ENCODE measurements around the gene CCDC87.
"Not testable (repeated sequence)": the region's sequence is repeated elsewhere in the genome, so short reads cannot be mapped to it uniquely, and the experiment has no call there.

The CCDC87 gene

DNA sequence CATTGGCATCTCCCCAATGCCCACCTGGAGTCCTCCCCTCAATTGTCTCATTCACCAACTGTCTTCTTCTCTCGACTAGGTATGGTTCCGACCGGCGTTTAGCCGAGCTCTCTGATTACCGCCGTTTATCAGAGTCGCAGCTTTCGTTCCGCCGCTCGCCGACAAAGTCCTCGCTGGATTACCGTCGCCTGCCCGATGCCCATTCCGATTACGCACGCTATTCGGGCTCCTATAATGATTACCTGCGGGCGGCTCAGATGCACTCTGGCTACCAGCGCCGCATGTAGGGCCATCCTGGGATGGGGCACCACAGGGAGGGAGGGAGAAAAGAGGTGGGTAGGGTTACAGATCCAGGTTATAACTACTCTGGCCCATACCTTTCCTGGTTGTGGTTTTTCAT, 33.5 kb upstream of the CCDC87 start:
- Mint-ChIP-seq H3K27ac (no peak overlapping the region), H3K4me1 (peaks cover 53% of the 10 kb centered on the region), H3K27me3 (no peaks in the 10 kb centered on the region), H3K36me3 (ENCODE audit: low read depth) (peaks cover 71% of the 10 kb centered on the region), H3K4me3 (no peak overlapping the region), H3K9me3 (no peaks in the 10 kb centered on the region)
- ATAC-seq (no peak), DNase-seq (no peak)

DNA sequence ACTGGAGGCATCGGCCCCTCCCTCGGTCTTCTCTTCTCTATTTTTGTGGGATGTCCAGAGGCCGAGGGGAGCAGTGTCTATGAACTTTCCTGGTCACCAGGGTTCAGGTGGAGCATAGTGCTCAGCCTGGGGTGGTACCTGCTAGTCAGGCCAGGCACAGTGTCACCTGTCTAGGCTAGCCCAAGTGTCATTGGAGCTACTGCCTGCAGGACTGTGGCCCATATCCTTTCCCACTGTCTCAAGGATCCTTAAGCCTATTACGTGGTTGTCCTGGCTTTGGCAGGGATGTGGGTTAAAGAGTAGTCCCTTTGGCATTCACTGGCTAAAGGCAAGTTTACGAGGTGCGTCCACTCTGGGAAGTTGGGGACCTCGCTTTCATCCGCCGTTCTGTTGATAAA, 32.9 kb upstream of the CCDC87 start:
- H3K4me1 Mint-ChIP-seq = peaks cover 58% of the 10 kb centered on the region
- H3K36me3 Mint-ChIP-seq (ENCODE audit: low read depth) = peaks cover 74% of the 10 kb centered on the region
- no peak overlapping the region for H3K4me3 Mint-ChIP-seq
- ATAC-seq = no peak
- DNase-seq = no peak
- no peaks in the 10 kb centered on the region for H3K9me3 Mint-ChIP-seq
- H3K27ac Mint-ChIP-seq = no peak overlapping the region
- H3K27me3 Mint-ChIP-seq = no peaks in the 10 kb centered on the region

DNA sequence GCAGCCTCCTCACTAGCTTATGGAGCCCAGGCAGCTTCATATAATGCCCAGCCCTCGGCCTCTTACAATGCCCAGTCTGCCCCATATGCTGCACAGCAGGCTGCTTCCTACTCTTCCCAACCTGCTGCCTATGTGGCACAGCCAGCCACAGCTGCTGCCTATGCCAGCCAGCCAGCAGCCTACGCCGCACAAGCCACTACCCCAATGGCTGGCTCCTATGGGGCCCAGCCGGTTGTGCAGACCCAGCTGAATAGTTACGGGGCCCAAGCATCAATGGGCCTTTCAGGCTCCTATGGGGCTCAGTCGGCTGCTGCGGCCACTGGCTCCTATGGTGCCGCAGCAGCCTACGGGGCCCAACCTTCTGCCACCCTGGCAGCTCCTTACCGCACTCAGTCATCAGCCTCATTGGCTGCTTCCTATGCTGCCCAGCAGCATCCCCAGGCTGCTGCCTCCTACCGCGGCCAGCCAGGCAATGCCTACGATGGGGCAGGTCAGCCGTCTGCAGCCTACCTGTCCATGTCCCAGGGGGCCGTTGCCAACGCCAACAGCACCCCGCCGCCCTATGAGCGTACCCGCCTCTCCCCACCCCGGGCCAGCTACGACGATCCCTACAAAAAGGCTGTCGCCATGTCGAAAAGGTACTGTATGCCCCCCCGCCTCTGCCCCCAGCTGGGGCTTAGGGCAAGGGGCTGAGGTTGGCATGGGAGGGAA, 32.3 kb upstream of the CCDC87 start:
- H3K9me3 Mint-ChIP-seq = no peaks in the 10 kb centered on the region
- H3K4me1 Mint-ChIP-seq = peaks cover 60% of the 10 kb centered on the region
- H3K4me3 Mint-ChIP-seq = no peak overlapping the region
- H3K27ac Mint-ChIP-seq = no peak overlapping the region
- H3K27me3 Mint-ChIP-seq = no peaks in the 10 kb centered on the region
- peaks cover 79% of the 10 kb centered on the region for H3K36me3 Mint-ChIP-seq (ENCODE audit: low read depth)
- ATAC-seq (no peak), DNase-seq (no peak)

DNA sequence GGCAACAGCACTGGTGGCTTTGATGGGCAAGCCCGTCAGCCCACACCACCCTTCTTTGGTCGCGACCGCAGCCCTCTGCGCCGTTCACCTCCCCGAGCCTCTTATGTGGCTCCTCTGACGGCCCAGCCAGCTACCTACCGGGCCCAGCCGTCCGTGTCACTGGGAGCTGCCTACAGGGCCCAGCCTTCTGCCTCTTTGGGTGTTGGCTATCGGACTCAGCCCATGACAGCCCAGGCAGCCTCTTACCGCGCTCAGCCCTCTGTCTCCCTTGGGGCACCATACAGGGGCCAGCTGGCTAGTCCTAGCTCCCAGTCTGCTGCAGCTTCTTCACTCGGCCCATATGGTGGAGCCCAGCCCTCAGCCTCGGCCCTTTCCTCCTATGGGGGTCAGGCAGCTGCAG, 31.6 kb upstream of the CCDC87 start:
- ATAC-seq (no peak), DNase-seq (no peak)
- Mint-ChIP-seq H3K4me1 (peaks cover 61% of the 10 kb centered on the region), H3K36me3 (ENCODE audit: low read depth) (peaks cover 77% of the 10 kb centered on the region), H3K27ac (no peak overlapping the region), H3K9me3 (no peaks in the 10 kb centered on the region), H3K27me3 (no peaks in the 10 kb centered on the region), H3K4me3 (no peak overlapping the region)

DNA sequence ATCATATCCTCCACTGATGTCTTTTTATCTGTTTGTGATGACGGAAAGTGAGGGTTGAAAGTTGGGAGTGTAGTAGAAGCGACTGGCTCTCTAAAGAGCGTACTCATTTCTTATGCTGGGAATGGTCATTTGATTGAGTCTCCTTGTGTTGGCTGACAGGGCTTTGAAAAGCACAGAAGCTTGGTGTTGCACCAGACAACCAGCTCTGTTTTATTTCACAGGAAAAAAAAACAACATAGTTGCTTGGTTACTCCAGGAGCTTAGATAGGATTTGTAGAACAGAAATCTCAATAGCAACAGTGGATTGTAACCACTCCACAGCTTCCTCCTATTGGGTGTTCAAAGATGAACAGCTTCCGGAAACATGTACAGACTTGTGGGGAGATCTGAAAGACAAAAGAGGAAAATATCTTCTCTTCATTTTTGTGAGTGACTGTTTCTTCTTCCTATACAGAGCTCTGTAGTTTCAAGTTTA, 26.3 kb upstream of the CCDC87 start:
- H3K27ac Mint-ChIP-seq = peak overlapping the region; percentile 98
- peaks cover 70% of the 10 kb centered on the region for H3K4me1 Mint-ChIP-seq
- ATAC-seq (peak; percentile 8), DNase-seq (no peak)
- no peaks in the 10 kb centered on the region for H3K27me3 Mint-ChIP-seq
- H3K9me3 Mint-ChIP-seq = no peaks in the 10 kb centered on the region
- H3K36me3 Mint-ChIP-seq (ENCODE audit: low read depth) = peaks cover 74% of the 10 kb centered on the region
- peak overlapping the region; percentile 89 for H3K4me3 Mint-ChIP-seq

DNA sequence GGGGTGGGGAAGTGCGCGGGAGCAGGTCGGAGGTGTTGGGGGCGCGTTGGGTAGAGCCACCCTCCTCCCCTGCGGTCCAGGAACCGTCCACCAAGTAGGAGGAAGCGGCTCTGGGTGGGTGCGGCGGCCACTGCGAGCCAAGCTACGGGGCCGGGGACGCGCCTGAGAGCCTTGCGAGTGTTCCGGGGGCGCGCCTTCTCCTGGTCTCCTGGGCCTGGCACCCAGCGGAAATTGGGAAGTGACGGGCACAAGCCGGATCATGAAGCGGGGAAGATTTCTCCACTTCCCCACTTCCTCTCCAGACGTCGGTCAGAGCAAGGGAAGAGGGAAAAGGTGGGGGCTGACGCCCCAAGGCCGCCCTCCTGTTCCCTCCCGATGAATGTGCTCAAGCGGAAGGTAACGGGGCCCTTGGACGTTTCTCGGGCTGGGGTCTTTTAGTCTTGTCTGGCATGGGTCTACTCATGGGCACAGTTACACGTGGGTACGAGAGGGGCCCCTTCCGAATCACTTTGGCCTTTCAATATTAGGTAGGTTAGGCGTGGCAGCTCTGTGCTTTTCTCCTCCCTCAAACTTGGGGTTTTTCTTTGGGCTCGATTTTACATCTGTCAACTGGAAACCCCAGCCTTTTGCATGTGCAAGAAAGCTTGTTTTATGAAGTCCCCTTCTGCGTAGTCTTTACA, 24.4 kb upstream of the CCDC87 start:
- no peaks in the 10 kb centered on the region for H3K27me3 Mint-ChIP-seq
- peaks cover 52% of the 10 kb centered on the region for H3K4me1 Mint-ChIP-seq
- H3K27ac Mint-ChIP-seq = peak overlapping the region; percentile 98
- peak overlapping the region; percentile 89 for H3K4me3 Mint-ChIP-seq
- ATAC-seq (no peak), DNase-seq (no peak)
- no peaks in the 10 kb centered on the region for H3K9me3 Mint-ChIP-seq
- H3K36me3 Mint-ChIP-seq (ENCODE audit: low read depth) = peaks cover 56% of the 10 kb centered on the region

DNA sequence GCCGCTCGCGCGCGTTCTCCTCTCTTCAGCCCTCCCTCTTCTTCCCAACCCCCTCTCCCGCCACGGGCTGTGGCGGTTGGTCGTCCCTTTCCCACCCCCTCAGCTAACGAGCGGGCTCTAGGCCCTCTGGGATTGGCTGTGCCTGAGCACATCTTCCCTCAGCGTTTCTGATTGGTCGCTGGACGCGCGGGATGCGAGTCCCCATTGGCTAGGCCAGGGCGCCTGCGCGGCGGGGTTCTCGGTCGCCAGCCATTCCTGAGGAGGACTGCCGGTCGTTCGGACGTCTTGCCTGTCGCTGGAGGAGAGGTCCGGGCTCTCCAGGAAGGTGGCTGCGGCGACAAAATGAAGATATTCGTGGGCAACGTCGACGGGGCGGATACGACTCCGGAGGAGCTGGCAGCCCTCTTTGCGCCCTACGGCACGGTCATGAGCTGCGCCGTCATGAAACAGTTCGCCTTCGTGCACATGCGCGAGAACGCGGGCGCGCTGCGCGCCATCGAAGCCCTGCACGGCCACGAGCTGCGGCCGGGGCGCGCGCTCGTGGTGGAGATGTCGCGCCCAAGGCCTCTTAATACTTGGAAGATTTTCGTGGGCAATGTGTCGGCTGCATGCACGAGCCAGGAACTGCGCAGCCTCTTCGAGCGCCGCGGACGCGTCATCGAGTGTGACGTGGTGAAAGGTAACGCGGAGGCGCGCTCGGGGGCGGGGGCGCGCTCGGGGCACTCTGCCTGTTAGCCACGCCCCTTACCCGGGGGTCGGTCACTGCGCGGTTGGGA, 23.7 kb upstream of the CCDC87 start, which contains the start of gene RBM14:
TSS of gene RBM14 (plus strand) at position 252 of the 776 bp plus-strand sequence. CDS start at position 343, 91 bp downstream.
- H3K27me3 Mint-ChIP-seq = no peaks in the 10 kb centered on the region
- peaks cover 51% of the 10 kb centered on the region for H3K36me3 Mint-ChIP-seq (ENCODE audit: low read depth)
- H3K27ac Mint-ChIP-seq = peak within 1 kb of the TSS; percentile 98
- no peaks in the 10 kb centered on the region for H3K9me3 Mint-ChIP-seq
- H3K4me3 Mint-ChIP-seq = peak within 1 kb of the TSS; percentile 89
- DNase-seq = peak; percentile 98
- ATAC-seq = peak; percentile 97
- H3K4me1 Mint-ChIP-seq = peaks cover 47% of the 10 kb centered on the region

DNA sequence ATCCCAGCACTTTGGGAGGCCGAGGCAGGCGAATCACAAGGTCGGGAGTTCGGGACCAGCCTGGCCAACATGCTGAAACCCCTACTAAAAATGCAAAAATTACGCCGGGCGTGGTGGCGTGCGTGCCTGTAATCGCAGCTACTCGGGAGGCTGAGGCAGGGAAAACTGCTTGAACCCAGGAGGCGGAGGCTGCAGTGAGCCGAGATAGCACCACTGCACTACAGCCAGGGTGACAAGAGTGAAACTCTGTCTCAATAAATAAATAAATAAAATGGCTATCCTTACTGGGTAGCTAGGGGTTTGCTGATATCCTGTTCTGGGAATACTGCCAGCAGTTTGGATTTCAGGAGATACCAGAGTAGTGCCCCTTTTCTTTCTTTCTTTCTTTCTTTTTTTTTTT, 21.2 kb upstream of the CCDC87 start:
- Mint-ChIP-seq H3K4me3 (no peak overlapping the region), H3K27ac (no peak overlapping the region), H3K4me1 (peaks cover 40% of the 10 kb centered on the region), H3K36me3 (ENCODE audit: low read depth) (peaks cover 33% of the 10 kb centered on the region), H3K27me3 (no peaks in the 10 kb centered on the region), H3K9me3 (no peaks in the 10 kb centered on the region)
- DNase-seq (no peak), ATAC-seq (no peak)

DNA sequence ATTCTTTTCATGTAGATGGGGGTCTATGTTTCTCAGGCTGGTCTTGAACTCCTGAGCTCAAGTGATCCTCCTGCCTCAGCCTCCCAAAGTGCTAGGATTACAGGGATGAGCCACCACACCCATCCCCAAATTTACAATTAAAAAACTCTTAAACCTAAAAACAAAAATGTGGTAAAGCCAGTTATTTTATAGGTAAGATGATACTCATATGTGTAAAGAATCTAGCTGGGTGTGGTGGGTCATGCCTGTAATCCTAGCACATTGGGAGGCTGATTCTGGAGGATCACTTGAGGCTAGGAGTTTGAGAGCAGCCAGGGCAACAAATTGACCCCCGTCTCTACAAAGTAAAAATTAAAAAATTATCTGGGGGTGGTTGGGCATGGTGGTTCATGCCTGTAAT, 19.6 kb upstream of the CCDC87 start:
- H3K9me3 Mint-ChIP-seq = no peaks in the 10 kb centered on the region
- DNase-seq = no peak
- H3K27me3 Mint-ChIP-seq = no peaks in the 10 kb centered on the region
- no peak overlapping the region for H3K4me3 Mint-ChIP-seq
- no peak for ATAC-seq
- H3K4me1 Mint-ChIP-seq = peaks cover 31% of the 10 kb centered on the region
- peaks cover 17% of the 10 kb centered on the region for H3K36me3 Mint-ChIP-seq (ENCODE audit: low read depth)
- H3K27ac Mint-ChIP-seq = no peak overlapping the region

DNA sequence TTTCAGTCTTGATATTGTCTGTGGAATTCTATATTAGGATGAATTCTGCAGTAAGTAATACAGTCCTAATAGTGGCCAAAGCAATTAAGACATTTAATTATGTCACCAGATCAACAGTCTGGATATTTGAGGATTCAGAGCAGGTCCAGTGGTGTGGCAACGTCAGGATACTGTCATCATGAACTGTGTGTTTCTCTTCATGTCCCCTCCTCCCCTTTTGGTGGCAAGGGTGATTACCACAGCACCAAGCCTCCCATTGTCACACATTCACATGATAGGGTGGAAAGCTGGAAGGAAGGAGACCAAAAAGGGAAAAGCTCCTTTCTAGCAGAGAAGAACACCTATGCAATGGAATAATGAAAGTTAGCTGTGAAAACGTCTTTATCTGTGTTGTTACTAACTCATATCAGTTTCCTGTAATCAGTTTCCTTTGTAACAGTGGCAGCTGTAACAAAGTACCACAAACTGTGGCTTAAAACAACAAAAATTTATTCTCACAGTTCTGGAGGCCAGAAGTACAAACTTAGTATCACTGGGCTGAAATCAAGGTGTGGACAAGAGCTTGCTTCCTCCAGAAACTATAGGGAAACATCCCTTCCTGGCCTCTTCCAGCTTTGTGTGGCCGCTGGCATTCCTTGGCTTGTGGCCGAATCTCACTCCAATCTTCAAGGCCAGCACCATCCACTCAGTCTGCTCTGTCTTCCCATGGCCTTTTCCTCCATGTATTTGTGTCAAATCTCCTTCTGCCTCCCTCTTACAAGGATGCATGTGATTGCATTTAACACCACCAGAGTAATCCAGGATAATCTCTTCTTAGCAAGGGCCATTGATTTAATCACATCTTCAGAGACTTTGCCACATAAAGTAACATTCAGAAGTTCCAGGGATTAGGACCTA, 17.1 kb upstream of the CCDC87 start:
- peaks cover 18% of the 10 kb centered on the region for H3K4me1 Mint-ChIP-seq
- H3K27me3 Mint-ChIP-seq = no peaks in the 10 kb centered on the region
- ATAC-seq = no peak
- H3K36me3 Mint-ChIP-seq (ENCODE audit: low read depth) = peaks cover 2% of the 10 kb centered on the region
- DNase-seq = no peak
- no peaks in the 10 kb centered on the region for H3K9me3 Mint-ChIP-seq
- H3K4me3 Mint-ChIP-seq = no peak overlapping the region
- H3K27ac Mint-ChIP-seq = no peak overlapping the region

DNA sequence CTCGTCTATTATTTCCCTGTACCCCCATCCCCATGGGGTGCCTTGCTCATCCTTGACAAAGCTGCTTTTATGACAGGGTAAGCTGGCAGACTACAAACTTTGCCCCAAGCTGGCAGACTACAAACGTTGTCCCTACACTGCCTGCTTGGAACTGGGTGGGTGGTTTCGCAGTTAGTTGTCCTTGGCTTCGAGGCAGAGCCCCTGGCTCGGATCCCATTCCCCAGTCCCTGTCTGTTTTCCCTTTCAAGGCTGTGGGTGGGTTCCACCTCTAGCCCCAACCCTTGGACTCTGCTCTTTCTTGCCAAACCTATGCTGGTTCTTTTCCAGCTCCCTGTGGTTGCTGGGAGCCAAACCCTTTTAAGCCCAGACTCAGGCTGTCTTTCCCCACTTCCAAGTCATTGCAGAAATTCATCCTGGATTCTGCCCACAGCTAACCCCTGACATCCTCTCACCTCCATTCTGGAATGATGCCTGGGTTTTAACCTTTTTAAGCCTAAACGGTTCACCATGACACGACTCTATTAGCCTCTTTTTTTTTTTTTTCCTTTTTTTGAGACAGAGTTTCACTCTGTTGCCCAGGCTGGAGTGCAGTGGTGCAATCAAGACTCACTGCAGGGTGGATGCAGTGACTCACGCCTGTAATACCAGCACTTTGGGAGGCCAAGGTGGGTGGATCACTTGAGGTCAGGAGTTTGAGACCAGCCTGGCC, 14.4 kb upstream of the CCDC87 start:
- no peaks in the 10 kb centered on the region for H3K27me3 Mint-ChIP-seq
- ATAC-seq (no peak), DNase-seq (no peak)
- H3K4me1 Mint-ChIP-seq = peaks cover 18% of the 10 kb centered on the region
- no peaks in the 10 kb centered on the region for H3K9me3 Mint-ChIP-seq
- peaks cover 4% of the 10 kb centered on the region for H3K36me3 Mint-ChIP-seq (ENCODE audit: low read depth)
- H3K4me3 Mint-ChIP-seq = no peak overlapping the region
- no peak overlapping the region for H3K27ac Mint-ChIP-seq

DNA sequence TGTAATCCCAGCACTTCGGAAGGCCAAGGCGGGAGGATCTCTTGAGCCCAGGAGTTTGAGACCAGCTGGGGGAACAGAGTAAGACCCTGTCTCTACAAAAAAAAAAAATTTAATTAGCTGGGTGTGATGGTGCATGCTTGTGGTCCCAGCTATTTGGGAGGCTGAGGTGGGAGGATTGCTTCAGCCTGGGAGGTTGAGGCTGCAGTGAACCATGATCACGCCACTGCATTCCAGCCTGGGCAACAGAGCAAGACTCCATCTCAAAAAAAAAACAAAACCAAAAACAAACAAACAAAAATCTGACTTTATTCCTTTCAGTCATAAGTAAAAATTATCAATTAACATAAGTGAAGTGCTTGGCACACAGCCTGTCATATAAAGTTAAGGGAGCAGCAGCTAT, 13.7 kb upstream of the CCDC87 start:
- H3K27ac Mint-ChIP-seq; H3K36me3 Mint-ChIP-seq (ENCODE audit: low read depth); DNase-seq; H3K4me3 Mint-ChIP-seq; H3K27me3 Mint-ChIP-seq; H3K9me3 Mint-ChIP-seq; ATAC-seq: not testable (repeated sequence)
- peaks cover 16% of the 10 kb centered on the region for H3K4me1 Mint-ChIP-seq

DNA sequence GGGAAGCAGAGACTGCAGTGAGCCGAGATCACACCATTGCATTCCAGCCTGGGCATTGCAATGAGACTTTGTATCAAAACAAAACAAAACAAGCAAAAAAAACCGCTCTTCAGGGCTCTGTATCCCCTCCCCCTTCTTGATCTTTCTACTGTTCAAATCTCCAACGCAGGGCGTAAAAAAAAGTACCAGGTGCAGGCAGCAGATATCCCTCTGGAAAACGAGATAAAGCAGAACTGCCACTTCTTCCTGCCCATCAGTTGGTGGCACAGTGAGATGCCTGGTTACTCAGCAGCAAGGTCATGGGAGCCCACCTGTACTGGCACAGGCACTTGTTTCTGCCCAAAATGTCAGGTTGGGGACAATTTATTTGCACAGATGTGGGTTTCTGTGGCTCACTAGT, 11.3 kb upstream of the CCDC87 start:
- H3K9me3 Mint-ChIP-seq = no peaks in the 10 kb centered on the region
- ATAC-seq (no peak), DNase-seq (no peak)
- peaks cover 4% of the 10 kb centered on the region for H3K36me3 Mint-ChIP-seq (ENCODE audit: low read depth)
- H3K27me3 Mint-ChIP-seq = no peaks in the 10 kb centered on the region
- no peak overlapping the region for H3K4me3 Mint-ChIP-seq
- peaks cover 3% of the 10 kb centered on the region for H3K4me1 Mint-ChIP-seq
- no peak overlapping the region for H3K27ac Mint-ChIP-seq

All from activated naive CD8-positive, alpha-beta T cell treated with anti-CD3 and anti-CD28 coated beads, Interleukin-2, amount 50 U/mL, for 24 hours (primary cell).